Prostate gland (tissue), 2 donors: ENCODE data around the gene RAD54L.

ENCODE experiments used
- CTCF ChIP-seq, 4 experiments: fragments of 200-600 bp in 2 of 4; fragments of 450-650 bp in 2 of 4; sonication (generic) in 2 of 4; IDR thresholded peaks; 1 replicate in 3 of 4; 2 replicates in 1 of 4; pipeline ENCODE4 v1.5.1; 2016 to 2019; ENCODE audit warnings: antibody characterized with exemption in 4 of 4, mild to moderate bottlenecking in 2 of 4, moderate library complexity in 2 of 4
- POLR2A ChIP-seq: fragments of 450-650 bp; IDR thresholded peaks from one replicate; pipeline ENCODE4 v1.6.1; 2016; ENCODE audit warnings: antibody characterized with exemption, mild to moderate bottlenecking
- POLR2AphosphoS5 ChIP-seq: sonication (generic); formaldehyde crosslinking; IDR thresholded peaks from one replicate; pipeline ENCODE4 v1.6.1; 2017; ENCODE audit warnings: antibody characterized with exemption

DNA sequence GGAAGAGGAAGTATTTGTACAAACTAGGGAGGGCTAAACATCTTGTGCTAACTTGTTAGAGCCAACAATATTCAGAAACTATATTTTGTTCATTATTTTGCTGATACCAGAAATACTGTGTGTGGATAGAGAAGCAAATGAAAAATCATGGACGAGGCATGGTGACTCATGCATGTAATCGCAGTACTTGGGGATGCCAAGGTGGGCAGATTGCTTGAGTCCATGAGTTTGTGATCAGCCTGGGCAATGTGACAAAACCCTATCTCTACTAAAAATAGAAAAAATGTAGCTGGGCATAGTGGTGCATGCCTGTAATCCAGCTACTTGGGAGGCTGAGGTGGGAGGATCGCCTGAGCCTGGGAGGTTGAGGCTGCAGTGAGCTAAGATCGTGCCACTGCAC is 42.4 kb downstream of the RAD54L start:
- TF ChIP-seq CTCF (IDR thresholded peaks at IDR 0.05) = no peak
- TF ChIP-seq POLR2AphosphoS5 = no peak
- no peak for TF ChIP-seq POLR2A
